ENCODE measurements around the gene DPP8. TPM values are rescaled to one million over a fixed set of nuclear protein-coding genes. Genes with fewer than 3 reads are reported as not detected.

The DPP8 gene
- total RNA-seq, 1 experiment from 2014 or later, result 27.1 TPM

GRCh38 chr15:65451989-65452388 is 65.5 kb downstream of the DPP8 start:
- RAD21 ChIA-PET (ENCODE audit: low non-redundant PET in 1 of 2, low total read pairs in 2 of 2, uncharacterized antibody in 2 of 2, unreplicated experiment in 2 of 2), result no interaction called here
- H4K20me1 ChIP-seq (ENCODE audit: insufficient read depth), result no peaks in the 10 kb centered on the region
- intact Hi-C loops (cut with micrococcal nuclease), result no loop called here
- no peak overlapping the region for H3K4me3 ChIP-seq (replicated peaks in 1 of 2; ENCODE audit: low read depth in 1 of 2, low read length in 2 of 2)
- H2AFZ ChIP-seq (ENCODE audit: low read depth, low read length, poor library complexity, severe bottlenecking), result no peak overlapping the region
- H3K27ac ChIP-seq (ENCODE audit: low read depth, low read length), result no peak overlapping the region
- no peak overlapping the region for H3K9ac ChIP-seq (ENCODE audit: low read length)
- DNase-seq (ENCODE audit: low read depth, low spot score), result no peak
- CTCF ChIA-PET, result interaction anchor here (0.7 kb wide), 1 partner anchor 67 kb away, joined by 3 read pairs; no protein-coding TSS in a partner anchor
- ATAC-seq, result no peak
- H3K4me1 ChIP-seq (ENCODE audit: control insufficient read depth in 1 of 2, insufficient read depth in 2 of 2, low read length in 2 of 2), result no peaks in the 10 kb centered on the region
- H3K79me2 ChIP-seq (ENCODE audit: insufficient read depth, low read length), result no peaks in the 10 kb centered on the region
- H3K27me3 ChIP-seq (ENCODE audit: insufficient read depth, low read length), result no peaks in the 10 kb centered on the region
- POLR2A ChIA-PET, result no interaction called here
- H3K4me2 ChIP-seq (ENCODE audit: low read length), result no peak overlapping the region
- BruUV-seq (replicated peaks), result no TSS peak
- no peaks in the 10 kb centered on the region for H3K9me2 ChIP-seq (ENCODE audit: insufficient read depth)
- TF ChIP-seq EZH2 (IDR thresholded peaks at IDR 0.05), result no peak
- no peak for TF ChIP-seq TCF7L2 (IDR thresholded peaks at IDR 0.05; ENCODE audit: borderline replicate concordance, extremely low read depth, insufficient read depth, insufficient read length)
- TF ChIP-seq ZNF274 (IDR thresholded peaks at IDR 0.05; ENCODE audit: low read depth, low read length), result no peak
- no peak for TF ChIP-seq SIN3A (IDR thresholded peaks at IDR 0.05; ENCODE audit: low read depth)
- TF ChIP-seq YY1 (IDR thresholded peaks at IDR 0.05; ENCODE audit: extremely low read depth, insufficient replicate concordance, low read depth, low read length), result no peak
- TF ChIP-seq SRF (IDR thresholded peaks at IDR 0.05; ENCODE audit: low read depth), result no peak
- TF ChIP-seq ZBTB33 (IDR thresholded peaks at IDR 0.05; ENCODE audit: extremely low read depth, insufficient replicate concordance, low read length), result no peak
- no peak for TF ChIP-seq MAX (IDR thresholded peaks at IDR 0.05)
- TF ChIP-seq EZH2phosphoT487 (IDR thresholded peaks at IDR 0.05; ENCODE audit: borderline replicate concordance), result no peak
- TF ChIP-seq, protein P1, sequence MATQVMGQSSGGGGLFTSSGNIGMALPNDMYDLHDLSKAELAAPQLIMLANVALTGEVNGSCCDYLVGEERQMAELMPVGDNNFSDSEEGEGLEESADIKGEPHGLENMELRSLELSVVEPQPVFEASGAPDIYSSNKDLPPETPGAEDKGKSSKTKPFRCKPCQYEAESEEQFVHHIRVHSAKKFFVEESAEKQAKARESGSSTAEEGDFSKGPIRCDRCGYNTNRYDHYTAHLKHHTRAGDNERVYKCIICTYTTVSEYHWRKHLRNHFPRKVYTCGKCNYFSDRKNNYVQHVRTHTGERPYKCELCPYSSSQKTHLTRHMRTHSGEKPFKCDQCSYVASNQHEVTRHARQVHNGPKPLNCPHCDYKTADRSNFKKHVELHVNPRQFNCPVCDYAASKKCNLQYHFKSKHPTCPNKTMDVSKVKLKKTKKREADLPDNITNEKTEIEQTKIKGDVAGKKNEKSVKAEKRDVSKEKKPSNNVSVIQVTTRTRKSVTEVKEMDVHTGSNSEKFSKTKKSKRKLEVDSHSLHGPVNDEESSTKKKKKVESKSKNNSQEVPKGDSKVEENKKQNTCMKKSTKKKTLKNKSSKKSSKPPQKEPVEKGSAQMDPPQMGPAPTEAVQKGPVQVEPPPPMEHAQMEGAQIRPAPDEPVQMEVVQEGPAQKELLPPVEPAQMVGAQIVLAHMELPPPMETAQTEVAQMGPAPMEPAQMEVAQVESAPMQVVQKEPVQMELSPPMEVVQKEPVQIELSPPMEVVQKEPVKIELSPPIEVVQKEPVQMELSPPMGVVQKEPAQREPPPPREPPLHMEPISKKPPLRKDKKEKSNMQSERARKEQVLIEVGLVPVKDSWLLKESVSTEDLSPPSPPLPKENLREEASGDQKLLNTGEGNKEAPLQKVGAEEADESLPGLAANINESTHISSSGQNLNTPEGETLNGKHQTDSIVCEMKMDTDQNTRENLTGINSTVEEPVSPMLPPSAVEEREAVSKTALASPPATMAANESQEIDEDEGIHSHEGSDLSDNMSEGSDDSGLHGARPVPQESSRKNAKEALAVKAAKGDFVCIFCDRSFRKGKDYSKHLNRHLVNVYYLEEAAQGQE (IDR thresholded peaks at IDR 0.05; ENCODE audit: low read depth), result no peak
- no peak for TF ChIP-seq JUND (IDR thresholded peaks at IDR 0.05)
- no peak for TF ChIP-seq ZFX (IDR thresholded peaks at IDR 0.05)
- TF ChIP-seq POLR2A (IDR thresholded peaks at IDR 0.05; ENCODE audit: borderline replicate concordance, extremely low read depth, insufficient read depth, insufficient read length), result no peak
- no peak for TF ChIP-seq SP1 (IDR thresholded peaks at IDR 0.05; ENCODE audit: low read depth)
- no peak for TF ChIP-seq CBX3 (IDR thresholded peaks at IDR 0.05; ENCODE audit: low read depth)
- no peak for TF ChIP-seq RAD21 (IDR thresholded peaks at IDR 0.05; ENCODE audit: low read depth)
- no peak for TF ChIP-seq EGR1 (IDR thresholded peaks at IDR 0.05; ENCODE audit: low read depth)
- TF ChIP-seq CEBPB (IDR thresholded peaks at IDR 0.05; ENCODE audit: low read depth), result no peak
- TF ChIP-seq ATF3 (IDR thresholded peaks at IDR 0.05), result no peak
- H3K36me3 ChIP-seq (ENCODE audit: control insufficient read depth in 1 of 2, insufficient read depth in 2 of 2, low read length in 2 of 2), result peaks cover 23 to 26% of the 10 kb centered on the region in 2 experiments
- H3K9me3 ChIP-seq (ENCODE audit: control insufficient read depth in 1 of 2, insufficient read depth in 1 of 2, low read depth in 1 of 2, low read length in 2 of 2), result no peaks in the 10 kb centered on the region

All from HCT116 (cell line).